Epidermal melanocyte (primary cell): ENCODE measurements around the gene PDZD11.
"Not testable (repeated sequence)": the region's sequence is repeated elsewhere in the genome, so short reads cannot be mapped to it uniquely, and the experiment has no call there.

Experiments
- DNase-seq: peaks from one replicate; pipeline ENCODE4 v3.0.0; 2011; ENCODE audit warnings: low spot score; ENCODE audit not compliant: insufficient read length

PDZD11 gene

GRCh38 chrX:70257423-70258288, 32.1 kb downstream of the PDZD11 start:
- DNase-seq: no peak

- DNase-seq: no peak
These were observed 34.3 kb downstream of the PDZD11 start for GRCh38 chrX:70255452-70255851.

- DNase-seq: no peak
These were observed 34.8 kb downstream of the PDZD11 start for GRCh38 chrX:70254909-70255308.

GRCh38 chrX:70254063-70254400, 35.7 kb downstream of the PDZD11 start:
- DNase-seq: no peak

GRCh38 chrX:70253377-70254062, 36.2 kb downstream of the PDZD11 start:
- no peak for DNase-seq

- no peak for DNase-seq
These were observed 37.2 kb downstream of the PDZD11 start for GRCh38 chrX:70252491-70252890.

GRCh38 chrX:70247252-70247651, 42.5 kb downstream of the PDZD11 start:
- no peak for DNase-seq

- DNase-seq: no peak
These were observed 44.8 kb downstream of the PDZD11 start for GRCh38 chrX:70244881-70245280.

GRCh38 chrX:70243601-70244000, 46.1 kb downstream of the PDZD11 start:
- DNase-seq: not testable (repeated sequence)

GRCh38 chrX:70241501-70241900, 48.2 kb downstream of the PDZD11 start:
- DNase-seq: no peak

GRCh38 chrX:70240751-70241150, 49.0 kb downstream of the PDZD11 start:
- DNase-seq: no peak
